Midbrain (tissue), 1 donor: Measurements from ENCODE around the gene SKA2.
"Not testable (repeated sequence)": the region's sequence is repeated elsewhere in the genome, so short reads cannot be mapped to it uniquely, and the experiment has no call there.

Experiments used
- DNase-seq: peaks from one replicate; lab custom pipeline; 2025; lab: John Stamatoyannopoulos, UW

SKA2 gene

DNA sequence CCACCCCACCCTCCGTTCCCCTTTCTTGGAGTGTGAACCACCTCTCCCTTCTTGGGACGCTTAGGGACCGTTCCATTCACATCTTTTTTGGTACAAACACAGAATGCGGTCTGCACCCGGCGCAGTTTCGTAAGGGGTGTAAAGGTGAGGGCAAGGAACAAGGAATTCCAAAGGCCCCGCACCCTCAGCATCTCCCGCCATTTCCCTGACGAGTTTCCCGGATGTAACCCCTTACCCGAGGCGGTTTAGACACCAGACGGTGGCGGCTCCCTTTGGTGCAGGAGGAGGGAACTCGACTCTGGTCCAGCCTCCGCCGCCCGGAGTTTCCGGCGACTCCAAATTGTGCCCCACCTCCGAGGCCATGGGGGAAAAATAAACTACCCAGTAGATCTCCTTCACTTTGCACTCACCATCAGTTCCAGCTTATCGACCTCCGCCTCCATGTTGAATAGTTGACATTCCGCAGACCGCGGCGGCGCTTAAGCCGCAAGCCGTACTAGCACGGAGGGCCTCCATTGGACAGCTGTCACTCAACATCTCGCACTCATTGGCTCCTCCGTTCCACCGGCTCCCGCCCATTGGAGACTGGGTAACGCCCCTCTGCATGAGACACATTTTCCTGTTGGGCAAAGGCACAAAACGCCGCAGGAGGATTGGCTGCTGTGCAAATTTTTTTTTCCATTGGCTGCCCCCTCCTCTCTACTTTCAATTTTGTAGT, at the start of gene SKA2:
SKA2 (minus strand) TSS at position 466 of the 718 bp plus-strand sequence; CDS start at position 443, 23 bp downstream.
- DNase-seq = peak; percentile 95

DNA sequence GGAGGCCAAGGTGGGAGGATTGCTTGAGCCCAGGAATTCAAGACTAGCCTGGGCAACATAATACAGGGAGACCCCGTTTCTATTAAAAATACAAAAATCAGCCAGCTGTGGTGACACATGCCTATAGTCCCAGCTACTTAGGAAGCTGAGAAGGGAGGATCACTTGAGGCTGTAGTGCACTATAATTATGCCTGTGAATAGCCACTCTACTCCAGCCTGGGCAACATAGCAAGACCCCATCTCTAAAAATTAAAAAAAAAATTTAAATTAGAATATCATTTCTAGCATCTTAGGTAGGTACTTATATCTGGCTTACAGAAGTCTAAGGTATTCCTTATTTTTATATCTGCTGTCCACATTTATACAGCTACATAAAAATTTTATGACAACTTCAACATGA, 47.3 kb upstream of the SKA2 start:
- DNase-seq = no peak

DNA sequence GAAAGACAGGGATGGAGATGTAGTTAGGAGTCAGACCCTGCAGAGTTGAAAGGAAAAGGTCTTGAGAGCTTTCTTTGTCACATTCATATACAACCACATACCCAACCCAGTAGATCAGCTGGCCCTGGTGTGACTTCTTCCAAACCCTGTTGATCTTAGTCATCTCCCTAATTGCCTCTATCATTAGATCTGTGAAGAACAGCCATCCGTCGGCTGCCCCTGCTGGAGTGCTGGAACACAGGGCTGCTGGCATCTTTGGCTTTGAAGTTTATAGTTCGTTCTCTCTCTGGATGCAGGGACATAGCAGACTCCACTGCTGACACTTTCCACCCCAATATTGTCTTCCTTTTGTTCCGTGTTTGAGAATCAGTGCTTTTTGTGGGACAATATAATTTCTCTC, 44.4 kb upstream of the SKA2 start:
- no peak for DNase-seq

DNA sequence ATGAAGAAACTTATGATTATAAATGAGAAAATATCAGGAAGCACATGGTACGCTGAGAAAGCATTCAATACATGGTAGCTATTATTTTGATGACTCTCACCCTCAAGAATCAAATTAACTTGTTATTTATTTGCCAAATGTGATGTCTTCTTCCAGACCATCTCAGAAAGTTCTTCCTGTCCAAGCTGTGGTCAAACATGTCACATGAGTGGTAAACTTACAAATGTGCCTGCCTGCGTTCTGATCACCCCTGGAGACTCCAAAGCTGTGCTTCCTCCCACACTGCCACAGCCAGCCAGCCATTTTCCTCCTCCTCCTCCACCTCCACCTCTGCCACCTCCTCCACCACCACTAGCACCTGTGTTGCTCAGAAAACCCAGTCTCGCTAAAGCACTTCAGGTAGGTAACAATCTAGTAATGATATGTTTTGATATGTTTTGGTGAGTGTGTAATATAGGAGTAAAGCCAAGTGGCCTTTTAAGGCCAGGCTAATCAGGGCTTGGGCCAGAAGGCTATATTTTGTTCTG, 38.4 kb upstream of the SKA2 start:
- no peak for DNase-seq

DNA sequence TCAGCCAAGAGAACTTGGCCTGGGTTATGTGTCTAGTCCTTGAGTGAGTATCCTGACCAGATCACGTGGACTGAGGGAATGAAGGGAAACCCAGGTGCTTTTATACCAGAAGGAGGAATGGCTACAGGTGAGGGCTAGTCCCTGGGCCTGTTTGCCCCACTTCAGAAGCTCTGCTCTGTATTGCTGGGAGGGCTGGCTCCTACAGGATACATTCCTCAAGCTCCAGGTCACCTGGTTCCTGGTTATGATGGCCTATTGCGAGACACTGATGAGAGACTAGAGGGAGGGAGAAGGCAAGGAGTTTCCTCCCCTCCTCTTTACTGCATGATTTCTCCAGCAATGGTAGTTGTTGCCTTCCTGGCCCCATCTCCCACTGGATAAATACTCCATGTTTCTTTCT, 35.8 kb upstream of the SKA2 start:
- no peak for DNase-seq

- DNase-seq = no peak
These were observed 31.9 kb upstream of the SKA2 start for GRCh38 chr17:59186850-59187249.

GRCh38 chr17:59185997-59186396, 31.0 kb upstream of the SKA2 start:
- no peak for DNase-seq

GRCh38 chr17:59181481-59181880, 26.5 kb upstream of the SKA2 start:
- no peak for DNase-seq

DNA sequence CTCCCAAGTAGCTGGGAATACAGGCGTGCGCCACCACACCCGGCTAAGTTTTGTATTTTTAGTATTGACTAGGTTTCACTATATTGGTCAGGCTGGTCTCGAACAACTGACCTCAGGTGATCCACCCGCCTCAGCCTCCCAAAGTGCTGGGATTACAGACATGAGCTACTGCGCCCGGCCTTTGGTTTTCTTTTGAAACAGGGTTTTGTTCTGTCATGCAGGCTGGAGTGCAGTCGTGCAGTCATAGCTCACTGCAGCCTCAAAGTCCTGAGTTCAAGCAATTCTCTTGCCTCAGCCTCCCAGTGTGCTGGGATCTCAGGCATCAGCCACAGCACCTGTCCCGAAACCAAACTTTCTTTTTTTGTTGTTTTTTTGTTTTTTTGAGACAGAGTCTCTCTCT, 25.6 kb upstream of the SKA2 start:
- DNase-seq = no peak

DNA sequence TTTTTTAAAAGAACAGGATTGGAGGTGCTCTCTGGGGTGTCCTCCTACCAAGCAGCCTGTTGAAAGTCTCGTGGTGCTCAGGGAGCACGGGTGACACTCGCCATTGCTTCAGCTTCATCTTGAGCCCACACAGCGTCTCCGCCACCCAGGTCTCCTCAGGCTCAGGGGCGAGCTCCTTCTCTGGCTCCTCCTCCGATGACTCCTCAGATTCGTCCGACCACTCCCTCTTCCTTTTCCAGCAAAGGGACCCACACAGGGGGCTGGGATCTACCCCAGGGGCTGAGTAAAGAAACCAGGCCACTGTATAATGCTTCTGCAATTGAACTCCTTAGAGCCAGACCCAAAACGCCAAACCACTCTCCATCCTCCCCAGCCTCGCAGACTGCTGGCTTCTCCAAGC, 24.6 kb upstream of the SKA2 start:
- DNase-seq = not testable (repeated sequence)

- no peak for DNase-seq
These were observed 23.4 kb upstream of the SKA2 start for GRCh38 chr17:59178266-59178985.

DNA sequence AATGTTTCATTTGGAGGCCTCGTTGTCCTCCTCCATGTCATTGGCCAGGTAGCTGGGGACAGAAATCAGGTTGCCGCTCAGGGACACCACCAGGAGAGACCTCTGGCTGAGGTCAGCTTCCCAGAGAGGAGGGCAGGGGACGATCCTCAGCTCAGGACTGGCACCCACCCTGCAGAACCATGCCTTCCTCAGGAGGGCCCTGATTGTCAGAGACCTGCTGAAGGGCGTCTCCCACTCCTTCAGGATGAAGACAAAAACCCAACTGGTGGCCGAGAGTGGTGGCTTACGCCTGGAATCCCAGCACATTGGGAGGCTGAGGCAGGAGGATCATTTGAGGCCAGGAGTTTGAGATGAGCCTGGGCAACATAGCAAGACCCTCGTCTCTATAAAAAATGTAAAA, 20.1 kb upstream of the SKA2 start:
- DNase-seq = no peak

- no peak for DNase-seq
These were observed 19.7 kb upstream of the SKA2 start for GRCh38 chr17:59174671-59175070.

DNA sequence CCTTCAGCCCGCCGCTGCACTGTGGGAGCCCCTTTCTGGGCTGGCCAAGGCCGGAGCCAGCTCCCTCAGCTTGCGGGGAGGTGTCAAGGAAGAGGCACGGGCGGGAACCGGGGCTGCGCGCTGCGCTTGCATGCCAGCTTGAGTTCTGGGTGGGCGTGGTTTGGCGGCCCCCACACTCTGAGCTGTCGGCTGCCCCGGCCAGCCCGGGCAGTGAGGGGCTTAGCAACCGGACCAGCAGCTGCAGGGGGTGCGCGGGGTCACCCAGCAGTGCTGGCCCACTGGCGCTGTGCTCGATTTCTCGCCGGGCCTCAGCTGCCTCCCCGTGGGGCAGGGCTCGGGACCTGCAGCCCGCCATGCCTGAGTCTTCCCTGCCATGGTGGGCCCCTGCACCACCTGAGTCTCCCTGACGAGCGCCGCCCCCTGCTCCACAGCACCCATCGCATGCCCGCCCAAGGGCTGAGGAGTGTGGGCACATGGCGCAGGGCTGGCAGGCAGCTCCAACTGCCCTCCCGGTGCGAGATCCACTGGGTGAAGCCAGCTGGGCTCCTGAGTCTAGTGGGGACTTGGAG, 17.5 kb upstream of the SKA2 start:
- no peak for DNase-seq

DNA sequence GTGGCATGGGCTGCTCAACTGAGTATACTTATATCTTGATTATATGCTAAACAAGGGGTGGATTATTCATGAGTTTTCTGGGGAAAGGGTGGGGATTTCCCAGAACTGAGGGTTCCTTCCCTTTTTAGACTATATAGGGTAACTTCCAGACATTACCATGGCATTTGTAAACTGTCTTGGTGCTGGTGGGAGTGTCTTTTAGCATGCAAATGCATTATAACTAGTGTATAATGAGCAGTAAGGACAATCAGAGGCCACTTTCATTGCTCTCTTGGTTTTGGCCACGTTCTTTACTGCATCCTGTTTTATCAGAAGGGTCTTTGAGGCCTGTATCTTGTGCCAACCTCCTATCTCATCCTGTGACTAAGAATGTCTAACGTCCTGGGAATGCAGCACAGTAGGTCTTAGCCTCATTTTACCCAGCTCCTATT, 12.6 kb upstream of the SKA2 start:
- DNase-seq = no peak

DNA sequence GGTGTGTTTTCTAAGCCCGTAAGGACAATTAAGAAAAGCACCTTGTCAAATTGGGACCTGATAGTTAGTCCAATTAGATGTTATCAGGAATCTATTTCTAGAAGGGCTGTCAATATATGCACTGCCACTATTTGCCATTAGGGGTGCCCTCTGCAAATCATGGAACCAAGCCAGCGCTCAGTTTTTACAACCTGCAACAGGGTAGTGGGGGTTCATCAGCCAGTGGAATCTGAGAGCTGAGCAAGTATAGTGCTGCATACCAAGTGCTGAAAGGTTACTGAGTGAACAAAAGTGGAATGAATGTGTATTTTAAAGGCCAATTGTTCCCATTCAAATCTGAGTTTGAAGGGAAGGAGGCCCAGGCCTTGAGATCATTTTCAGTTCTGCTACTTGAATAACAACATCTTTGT, 11.0 kb upstream of the SKA2 start:
- DNase-seq = peak; percentile 81

- DNase-seq = no peak
These were observed 6.5 kb upstream of the SKA2 start for GRCh38 chr17:59161477-59161876.

- DNase-seq = no peak
These were observed 5.4 kb upstream of the SKA2 start for GRCh38 chr17:59160157-59161025.

- peak; percentile 100 for DNase-seq
These were observed 622 bp upstream of the SKA2 start, which contains the start of gene PRR11 for GRCh38 chr17:59155439-59156177. PRR11 (plus strand) TSS chr17:59155746; CDS start chr17:59169753, 14,007 bp downstream.

- peak; percentile 64 for DNase-seq
These were observed 680 bp downstream of the SKA2 start for GRCh38 chr17:59154292-59154720.

DNA sequence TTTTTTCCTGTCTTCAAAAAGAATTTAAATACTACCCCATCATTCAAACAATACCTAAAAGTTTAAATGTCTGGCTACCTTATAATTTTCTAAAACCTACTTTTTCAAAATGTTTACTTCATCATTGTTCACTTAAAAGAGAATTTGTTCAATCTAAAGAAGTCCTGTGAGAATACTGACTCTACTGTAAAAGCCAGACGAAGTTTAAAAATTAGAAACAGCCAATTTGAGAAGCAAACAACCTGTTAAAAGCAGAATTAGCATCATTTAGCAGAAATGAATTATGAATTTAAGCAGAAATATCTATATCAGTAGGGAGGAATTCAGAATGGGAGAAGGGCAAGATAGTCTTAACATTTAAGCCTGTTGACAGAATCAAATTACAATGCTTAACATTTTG, 2.1 kb downstream of the SKA2 start:
- DNase-seq = no peak
